ENCODE measurements around the gene GSN.

GSN gene

DNA sequence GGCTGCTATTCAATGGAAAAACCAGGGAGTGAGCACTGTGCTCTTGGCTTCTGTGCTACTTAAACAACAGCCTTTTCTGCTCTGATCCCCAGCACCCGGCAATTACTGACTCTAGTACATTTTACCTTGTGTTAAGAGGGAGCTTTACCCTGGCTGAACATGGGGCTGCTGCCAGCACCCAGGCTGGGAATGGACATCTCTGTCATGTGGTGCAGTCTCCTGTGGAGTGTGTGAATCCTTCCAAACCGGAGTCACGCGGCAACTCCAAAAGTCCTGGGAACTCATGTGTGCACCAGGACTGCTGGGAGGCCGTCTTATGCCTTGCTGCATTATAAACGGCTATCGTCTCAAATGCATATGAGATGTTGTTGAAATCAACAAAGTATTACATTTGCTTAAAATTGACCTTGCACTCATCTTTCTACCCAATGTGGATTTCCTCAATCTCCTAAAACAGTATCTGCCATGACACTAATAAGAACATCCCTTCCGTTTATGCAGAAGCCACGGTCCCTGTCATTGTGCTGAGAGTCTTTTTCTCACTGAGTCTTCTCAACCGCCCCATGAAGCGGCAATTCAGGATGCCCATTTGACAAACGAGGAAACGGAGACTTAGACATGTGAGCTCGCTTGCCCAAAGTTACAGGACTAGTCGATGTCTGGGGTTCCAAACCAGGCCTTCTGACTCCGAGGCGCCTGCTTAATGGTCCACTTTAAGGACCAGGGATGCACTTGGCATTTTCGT is 884 bp upstream of the GSN start:
- no peaks in the 10 kb centered on the region for H3K36me3 ChIP-seq (ENCODE audit: insufficient read depth, low read length)
- H3K4me1 ChIP-seq (ENCODE audit: insufficient read depth, low read length): peaks cover 65% of the 10 kb centered on the region
- H3K9me3 ChIP-seq (ENCODE audit: low read length): no peaks in the 10 kb centered on the region
- peak overlapping the region; percentile 22 to 48 for H3K4me3 ChIP-seq (ENCODE audit: low read depth in 1 of 2, low read length in 2 of 2)
- peak overlapping the region; percentile 96 for H3K27ac ChIP-seq (ENCODE audit: low read depth, low read length)
- H3K27me3 ChIP-seq (ENCODE audit: control insufficient read depth in 1 of 2, insufficient read depth in 2 of 2, low read length in 2 of 2): no peaks in the 10 kb centered on the region
- peak overlapping the region; percentile 63 for H3K9ac ChIP-seq (ENCODE audit: low read length)

DNA sequence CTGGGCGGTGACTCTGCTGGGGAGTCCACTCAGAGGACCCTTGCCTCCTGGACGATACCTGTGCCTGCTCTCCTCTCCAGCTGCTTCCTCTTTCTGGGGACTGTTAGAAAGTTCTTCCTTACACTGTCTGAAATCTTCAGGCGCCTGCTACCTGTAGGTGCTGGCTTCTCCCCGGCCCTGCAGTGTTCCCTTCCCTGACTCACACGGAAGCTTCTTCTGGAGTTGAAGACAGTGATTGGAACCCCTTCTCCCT is 562 bp downstream of the GSN start:
- H3K27me3 ChIP-seq (ENCODE audit: control insufficient read depth in 1 of 2, insufficient read depth in 2 of 2, low read length in 2 of 2): no peaks in the 10 kb centered on the region
- H3K9ac ChIP-seq (ENCODE audit: low read length): peak overlapping the region; percentile 85
- H3K36me3 ChIP-seq (ENCODE audit: insufficient read depth, low read length): no peaks in the 10 kb centered on the region
- H3K9me3 ChIP-seq (ENCODE audit: low read length): no peaks in the 10 kb centered on the region
- H3K27ac ChIP-seq (ENCODE audit: low read depth, low read length): peak overlapping the region; percentile 96
- H3K4me3 ChIP-seq (ENCODE audit: low read depth in 1 of 2, low read length in 2 of 2): peak overlapping the region; percentile 81 to 86
- peaks cover 66% of the 10 kb centered on the region for H3K4me1 ChIP-seq (ENCODE audit: insufficient read depth, low read length)

- no peaks in the 10 kb centered on the region for H3K9me3 ChIP-seq (ENCODE audit: low read length)
- H3K9ac ChIP-seq (ENCODE audit: low read length): peak overlapping the region; percentile 85
- H3K27me3 ChIP-seq (ENCODE audit: control insufficient read depth in 1 of 2, insufficient read depth in 2 of 2, low read length in 2 of 2): no peaks in the 10 kb centered on the region
- H3K36me3 ChIP-seq (ENCODE audit: insufficient read depth, low read length): no peaks in the 10 kb centered on the region
- peak overlapping the region; percentile 96 for H3K27ac ChIP-seq (ENCODE audit: low read depth, low read length)
- H3K4me3 ChIP-seq (ENCODE audit: low read depth in 1 of 2, low read length in 2 of 2): peak overlapping the region; percentile 81 to 86
- peaks cover 70% of the 10 kb centered on the region for H3K4me1 ChIP-seq (ENCODE audit: insufficient read depth, low read length)
These were observed 1.1 kb downstream of the GSN start for GRCh38 chr9:121268851-121269641.

DNA sequence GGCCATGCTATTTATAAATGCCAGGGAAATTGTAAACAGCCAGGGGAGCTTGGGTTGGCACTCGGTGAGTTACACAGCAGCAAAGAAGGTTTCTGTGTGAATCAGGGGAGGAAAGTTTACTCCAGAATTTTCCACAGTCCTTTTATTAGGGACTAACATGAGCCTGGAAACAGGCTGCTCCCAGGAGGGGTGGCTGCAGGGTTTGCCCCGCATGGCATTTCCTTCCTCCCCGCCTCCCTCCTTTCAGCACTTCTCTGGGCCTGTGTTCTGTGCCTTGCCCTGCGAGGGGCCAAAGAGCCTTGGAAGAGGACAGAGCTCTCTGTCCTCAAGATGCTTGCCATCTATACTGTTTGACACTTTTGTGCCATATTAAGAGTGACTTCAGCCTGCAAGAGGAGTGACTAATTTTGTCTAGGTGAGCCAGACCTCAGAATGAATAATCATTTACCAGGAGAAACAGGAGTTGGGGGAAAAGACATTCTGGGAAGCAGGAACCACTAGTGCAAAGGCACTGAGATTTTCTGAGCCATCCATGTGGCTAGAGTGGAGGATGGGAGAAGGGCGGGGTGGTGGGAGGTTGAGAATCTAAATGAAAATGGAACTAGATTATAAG is 1.8 kb downstream of the GSN start:
- H3K27me3 ChIP-seq (ENCODE audit: control insufficient read depth in 1 of 2, insufficient read depth in 2 of 2, low read length in 2 of 2): no peaks in the 10 kb centered on the region
- H3K4me3 ChIP-seq (ENCODE audit: low read depth in 1 of 2, low read length in 2 of 2): peak overlapping the region; percentile 81 to 86
- no peaks in the 10 kb centered on the region for H3K36me3 ChIP-seq (ENCODE audit: insufficient read depth, low read length)
- H3K9ac ChIP-seq (ENCODE audit: low read length): peak overlapping the region; percentile 85
- peak overlapping the region; percentile 96 for H3K27ac ChIP-seq (ENCODE audit: low read depth, low read length)
- H3K4me1 ChIP-seq (ENCODE audit: insufficient read depth, low read length): peaks cover 77% of the 10 kb centered on the region
- H3K9me3 ChIP-seq (ENCODE audit: low read length): no peaks in the 10 kb centered on the region

DNA sequence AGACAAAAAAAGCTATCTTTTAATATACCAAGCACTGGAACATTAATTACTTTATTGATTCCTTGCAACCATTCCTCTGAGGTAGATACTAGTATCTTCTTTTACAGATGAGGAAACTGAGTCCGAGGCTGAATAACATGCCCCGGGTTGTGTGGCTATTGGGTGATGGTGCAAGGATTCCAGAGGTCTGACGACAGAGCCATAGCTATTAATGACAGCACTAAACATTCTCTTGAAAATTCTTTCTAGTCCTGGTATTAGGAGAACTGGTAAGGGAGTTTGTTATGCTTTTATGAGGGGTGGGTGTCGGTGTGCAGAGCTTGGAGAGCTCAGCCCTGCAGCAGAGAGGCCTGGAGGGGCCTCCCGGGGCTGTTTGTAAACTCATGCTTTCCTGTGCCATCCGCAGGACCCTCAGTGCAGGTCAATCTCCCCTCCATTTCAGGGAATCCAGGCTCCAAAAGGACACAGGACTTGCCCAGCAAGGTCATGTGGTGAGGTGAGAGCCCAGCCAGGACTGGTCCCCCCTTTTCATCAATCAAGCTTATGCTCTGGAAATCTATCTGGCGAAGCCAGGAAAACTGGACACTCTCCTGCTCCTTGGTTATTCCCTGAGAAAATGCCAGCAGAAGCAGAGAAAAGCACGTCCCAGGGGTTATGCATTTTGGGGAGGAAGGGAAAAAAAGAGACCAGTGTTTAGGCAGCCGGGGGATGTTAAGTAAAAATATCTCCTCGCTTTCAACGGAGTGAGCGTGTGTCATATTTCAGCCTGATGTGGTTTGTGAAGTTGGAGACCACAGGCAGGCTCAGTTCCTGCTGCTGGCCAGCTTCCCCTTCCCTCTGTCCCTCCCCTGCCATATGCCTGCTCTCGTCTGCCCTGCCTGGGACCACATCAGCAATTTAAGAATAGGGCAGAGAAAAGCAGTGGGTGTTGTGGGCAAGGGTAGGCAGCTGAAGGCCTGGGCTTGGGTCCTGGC is 3.7 kb downstream of the GSN start:
- Histone ChIP-seq H3K9ac (ENCODE audit: low read length) (peak overlapping the region; percentile 85), H3K27ac (ENCODE audit: low read depth, low read length) (peak overlapping the region; percentile 96), H3K27me3 (ENCODE audit: control insufficient read depth in 1 of 2, insufficient read depth in 2 of 2, low read length in 2 of 2) (no peaks in the 10 kb centered on the region), H3K4me1 (ENCODE audit: insufficient read depth, low read length) (peaks cover 82% of the 10 kb centered on the region), H3K36me3 (ENCODE audit: insufficient read depth, low read length) (no peaks in the 10 kb centered on the region), H3K4me3 (ENCODE audit: low read depth in 1 of 2, low read length in 2 of 2) (peak overlapping the region; percentile 14 to 17), H3K9me3 (ENCODE audit: low read length) (no peaks in the 10 kb centered on the region)

DNA sequence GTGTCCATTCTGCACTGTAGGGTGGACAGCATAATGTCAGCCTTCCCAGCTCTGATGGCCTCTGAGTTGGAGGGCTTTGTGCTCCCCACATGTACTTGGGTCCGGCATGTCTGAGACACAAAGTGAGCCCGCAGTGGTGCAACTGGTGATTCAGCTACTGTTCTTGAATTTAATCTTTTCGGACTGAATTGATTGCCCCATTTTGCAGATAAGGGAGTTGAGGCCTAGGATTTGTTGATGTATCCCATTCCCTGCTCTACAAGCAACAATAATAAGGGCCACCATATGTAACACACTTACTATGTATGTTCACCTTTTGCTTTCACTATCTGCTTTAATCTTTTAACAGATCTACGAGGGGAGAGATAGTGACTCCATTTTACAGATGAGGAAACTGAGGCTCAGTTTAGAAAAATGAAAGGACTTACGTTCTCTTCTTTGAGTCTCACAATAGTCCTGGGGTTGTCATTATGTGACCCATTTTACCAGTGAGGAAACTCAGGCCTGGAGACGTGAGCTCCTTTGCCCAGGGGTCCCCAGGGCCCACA is 4.5 kb downstream of the GSN start:
- Histone ChIP-seq H3K4me3 (ENCODE audit: low read depth in 1 of 2, low read length in 2 of 2) (peak overlapping the region in 1 of 2 donors; percentile 14), H3K27ac (ENCODE audit: low read depth, low read length) (peak overlapping the region; percentile 96), H3K27me3 (ENCODE audit: control insufficient read depth in 1 of 2, insufficient read depth in 2 of 2, low read length in 2 of 2) (no peaks in the 10 kb centered on the region), H3K36me3 (ENCODE audit: insufficient read depth, low read length) (no peaks in the 10 kb centered on the region), H3K4me1 (ENCODE audit: insufficient read depth, low read length) (peaks cover 82% of the 10 kb centered on the region), H3K9me3 (ENCODE audit: low read length) (no peaks in the 10 kb centered on the region), H3K9ac (ENCODE audit: low read length) (peak overlapping the region; percentile 85)

- Histone ChIP-seq H3K27me3 (ENCODE audit: control insufficient read depth in 1 of 2, insufficient read depth in 2 of 2, low read length in 2 of 2) (no peaks in the 10 kb centered on the region), H3K27ac (ENCODE audit: low read depth, low read length) (peak overlapping the region; percentile 96), H3K9ac (ENCODE audit: low read length) (peak overlapping the region; percentile 85), H3K9me3 (ENCODE audit: low read length) (no peaks in the 10 kb centered on the region), H3K4me3 (ENCODE audit: low read depth in 1 of 2, low read length in 2 of 2) (peak overlapping the region in 1 of 2 donors; percentile 14), H3K4me1 (ENCODE audit: insufficient read depth, low read length) (peaks cover 86% of the 10 kb centered on the region), H3K36me3 (ENCODE audit: insufficient read depth, low read length) (no peaks in the 10 kb centered on the region)
These were observed 5.3 kb downstream of the GSN start for GRCh38 chr9:121273064-121273775.

DNA sequence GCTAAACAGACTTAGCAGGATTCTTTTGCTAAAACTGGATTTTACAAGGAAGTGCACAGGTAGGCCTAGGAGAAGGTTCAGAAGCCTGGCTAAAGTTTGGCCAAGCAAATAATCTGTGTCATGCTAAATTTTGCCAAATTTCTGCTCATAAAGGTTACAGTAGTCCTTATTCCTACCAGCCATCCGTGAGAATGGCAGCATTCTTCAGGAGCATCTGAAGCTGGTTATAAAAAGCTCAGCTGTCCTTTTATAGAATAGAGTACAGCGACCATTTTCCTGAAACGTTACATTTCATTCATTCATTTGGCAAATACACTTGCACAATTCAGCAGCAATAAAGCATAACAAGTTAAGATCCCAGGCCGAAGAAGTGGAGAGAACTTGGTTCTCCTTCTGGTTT is 6.9 kb downstream of the GSN start:
- H3K27ac ChIP-seq (ENCODE audit: low read depth, low read length): peak overlapping the region; percentile 50
- H3K27me3 ChIP-seq (ENCODE audit: control insufficient read depth in 1 of 2, insufficient read depth in 2 of 2, low read length in 2 of 2): no peaks in the 10 kb centered on the region
- H3K36me3 ChIP-seq (ENCODE audit: insufficient read depth, low read length): no peaks in the 10 kb centered on the region
- H3K9me3 ChIP-seq (ENCODE audit: low read length): no peaks in the 10 kb centered on the region
- no peak overlapping the region for H3K4me3 ChIP-seq (ENCODE audit: low read depth in 1 of 2, low read length in 2 of 2)
- peaks cover 96% of the 10 kb centered on the region for H3K4me1 ChIP-seq (ENCODE audit: insufficient read depth, low read length)
- no peak overlapping the region for H3K9ac ChIP-seq (ENCODE audit: low read length)

- H3K9me3 ChIP-seq (ENCODE audit: low read length): no peaks in the 10 kb centered on the region
- H3K27me3 ChIP-seq (ENCODE audit: control insufficient read depth in 1 of 2, insufficient read depth in 2 of 2, low read length in 2 of 2): no peaks in the 10 kb centered on the region
- H3K36me3 ChIP-seq (ENCODE audit: insufficient read depth, low read length): no peaks in the 10 kb centered on the region
- H3K27ac ChIP-seq (ENCODE audit: low read depth, low read length): peak overlapping the region; percentile 50
- no peak overlapping the region for H3K4me3 ChIP-seq (ENCODE audit: low read depth in 1 of 2, low read length in 2 of 2)
- no peak overlapping the region for H3K9ac ChIP-seq (ENCODE audit: low read length)
- peaks cover 96% of the 10 kb centered on the region for H3K4me1 ChIP-seq (ENCODE audit: insufficient read depth, low read length)
These were observed 8.1 kb downstream of the GSN start for GRCh38 chr9:121275781-121276658.

DNA sequence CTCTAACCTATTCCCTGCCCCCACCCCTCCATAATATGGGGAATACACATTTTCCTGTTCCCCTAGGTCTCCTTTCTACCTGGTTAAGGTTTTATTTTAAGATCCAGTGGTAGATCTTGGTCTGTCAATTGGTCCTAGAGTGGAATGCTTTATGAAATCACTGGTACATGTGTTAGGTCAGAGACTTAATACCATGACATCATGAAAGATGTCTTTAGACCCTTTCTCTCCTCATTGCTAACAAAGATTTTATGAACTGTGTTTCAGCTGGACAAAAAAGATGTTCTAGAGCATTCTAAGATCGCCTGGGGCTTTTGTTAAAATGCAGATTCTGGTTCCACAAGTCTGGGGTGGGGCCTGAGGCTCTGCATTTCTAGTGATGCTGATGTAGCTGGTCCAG is 9.1 kb downstream of the GSN start:
- Histone ChIP-seq H3K27ac (ENCODE audit: low read depth, low read length) (peak overlapping the region; percentile 96), H3K9me3 (ENCODE audit: low read length) (no peaks in the 10 kb centered on the region), H3K4me1 (ENCODE audit: insufficient read depth, low read length) (peaks cover 96% of the 10 kb centered on the region), H3K27me3 (ENCODE audit: control insufficient read depth in 1 of 2, insufficient read depth in 2 of 2, low read length in 2 of 2) (no peaks in the 10 kb centered on the region), H3K9ac (ENCODE audit: low read length) (peak overlapping the region; percentile 35), H3K36me3 (ENCODE audit: insufficient read depth, low read length) (no peaks in the 10 kb centered on the region), H3K4me3 (ENCODE audit: low read depth in 1 of 2, low read length in 2 of 2) (no peak overlapping the region)

All from muscle layer of colon (tissue), 2 donors.